ENCODE measurements around the gene NCKAP1. TPM values are rescaled to one million over a fixed set of nuclear protein-coding genes. Genes with fewer than 3 reads are reported as not detected.
A peak's percentile ranks its signal among the peaks of the same experiment; 100 is the strongest.

The NCKAP1 gene
- total RNA-seq, 4 donors from 2014 or later, result 114 to 144 (median 124) TPM

GRCh38 chr2:182870227-182870626, 168.0 kb downstream of the NCKAP1 start:
- ATAC-seq (ENCODE audit: low FRiP score), result no peak
- DNase-seq (ENCODE audit: low spot score), result no peak
- TF ChIP-seq CTCF (IDR thresholded peaks at IDR 0.05), result no peak

- TF ChIP-seq CTCF (IDR thresholded peaks at IDR 0.05), result no peak
- no peak for DNase-seq (ENCODE audit: low spot score)
- ATAC-seq (ENCODE audit: low FRiP score), result no peak
These were observed 170.0 kb downstream of the NCKAP1 start for GRCh38 chr2:182868054-182868796.

GRCh38 chr2:182867426-182868053, 170.7 kb downstream of the NCKAP1 start:
- no peak for TF ChIP-seq CTCF (IDR thresholded peaks at IDR 0.05)
- ATAC-seq (ENCODE audit: low FRiP score), result no peak
- no peak for DNase-seq (ENCODE audit: low spot score)

GRCh38 chr2:182866461-182867406, 171.5 kb downstream of the NCKAP1 start, which contains the start of gene FRZB:
Gene FRZB (minus strand): TSS chr2:182866637. CDS start chr2:182866552, 85 bp downstream.
- no peak for TF ChIP-seq CTCF (IDR thresholded peaks at IDR 0.05)
- ATAC-seq (ENCODE audit: low FRiP score) (peak; percentile 83), DNase-seq (ENCODE audit: low spot score) (no peak)

- DNase-seq (ENCODE audit: low spot score) (no peak), ATAC-seq (ENCODE audit: low FRiP score) (no peak)
- no peak for TF ChIP-seq CTCF (IDR thresholded peaks at IDR 0.05)
These were observed 172.2 kb downstream of the NCKAP1 start for GRCh38 chr2:182866095-182866460.

- TF ChIP-seq CTCF (IDR thresholded peaks at IDR 0.05), result no peak
- no peak for DNase-seq (ENCODE audit: low spot score)
- ATAC-seq (ENCODE audit: low FRiP score), result no peak
These were observed 173.2 kb downstream of the NCKAP1 start for GRCh38 chr2:182864949-182865570.

All from omental fat pad (tissue), 4 donors.